DND-41 (cell line): ENCODE results near the gene CARM1.

Experiments
- ATAC-seq: fragments of 200-7000 bp; cut with Tn5 transposase; 3 replicates; pipeline ENCODE4 v1.9.1; 2021; ENCODE audit warnings: low read depth; ENCODE audit not compliant: insufficient read depth
- DNase-seq: peaks from one replicate; pipeline ENCODE4 v3.0.0-alpha.2; 2020
- H2AFZ ChIP-seq: 2 replicates; pipeline ENCODE4 v1.6.0; 2012; ENCODE audit warnings: low read depth, low read length
- H3K27ac ChIP-seq: 2 replicates; pipeline ENCODE4 v1.5.1; 2012; ENCODE audit warnings: low read length, inconsistent platforms
- H3K27me3 ChIP-seq: fragments of 200-600 bp; sonication (generic); 2 replicates; pipeline ENCODE4 v1.6.0; 2012; ENCODE audit warnings: low read length, mild to moderate bottlenecking, inconsistent platforms; ENCODE audit not compliant: insufficient read depth, poor library complexity
- H3K36me3 ChIP-seq: 2 replicates; pipeline ENCODE4 v1.5.1; 2012; ENCODE audit warnings: low read length, inconsistent platforms; ENCODE audit not compliant: insufficient read depth
- H3K4me1 ChIP-seq: 2 replicates; pipeline ENCODE4 v1.5.1; 2012; ENCODE audit warnings: mild to moderate bottlenecking, low read length; ENCODE audit not compliant: insufficient read depth
- H3K4me2 ChIP-seq: 2 replicates; pipeline ENCODE4 v1.6.0; 2012; ENCODE audit warnings: mild to moderate bottlenecking, moderate library complexity, low read length, inconsistent platforms; ENCODE audit not compliant: insufficient read depth
- H3K4me3 ChIP-seq, 2 experiments: fragments of 200-600 bp in 1 of 2; shearing (Covaris generic) in 1 of 2; 2 replicates each; pipeline ENCODE4 v1.5.1; 2012 to 2016; ENCODE audit warnings: inconsistent platforms in 2 of 2, low read length in 2 of 2, mild to moderate bottlenecking in 2 of 2, low read depth in 1 of 2, moderate library complexity in 1 of 2
- H3K79me2 ChIP-seq: 2 replicates; pipeline ENCODE4 v1.6.0; 2012; ENCODE audit warnings: low read length, inconsistent platforms; ENCODE audit not compliant: insufficient read depth
- H3K9ac ChIP-seq: 2 replicates; pipeline ENCODE4 v1.6.0; 2012; ENCODE audit warnings: low read depth, mild to moderate bottlenecking, inconsistent platforms, low read length, moderate library complexity
- H3K9me3 ChIP-seq: 2 replicates; pipeline ENCODE4 v1.5.1; 2012; ENCODE audit warnings: low read length, moderate library complexity, mild to moderate bottlenecking, inconsistent platforms; ENCODE audit not compliant: insufficient read depth, severe bottlenecking
- H4K20me1 ChIP-seq: 2 replicates; pipeline ENCODE4 v1.6.0; 2012; ENCODE audit warnings: low read length; ENCODE audit not compliant: insufficient read depth
- EZH2 ChIP-seq: IDR thresholded peaks from 3 replicates; pipeline ENCODE4 v1.6.1; 2012; ENCODE audit warnings: borderline replicate concordance, low read depth, mild to moderate bottlenecking, moderate library complexity, low read length, inconsistent platforms; ENCODE audit not compliant: severe bottlenecking
- TF ChIP-seq, protein P1 (sequence below): IDR thresholded peaks from 2 replicates; pipeline ENCODE4 v1.5.1; 2012; ENCODE audit warnings: borderline replicate concordance, low read length, moderate library complexity, mild to moderate bottlenecking; ENCODE audit not compliant: poor library complexity, severe bottlenecking; ENCODE audit errors: extremely low read depth

Gene CARM1

DNA sequence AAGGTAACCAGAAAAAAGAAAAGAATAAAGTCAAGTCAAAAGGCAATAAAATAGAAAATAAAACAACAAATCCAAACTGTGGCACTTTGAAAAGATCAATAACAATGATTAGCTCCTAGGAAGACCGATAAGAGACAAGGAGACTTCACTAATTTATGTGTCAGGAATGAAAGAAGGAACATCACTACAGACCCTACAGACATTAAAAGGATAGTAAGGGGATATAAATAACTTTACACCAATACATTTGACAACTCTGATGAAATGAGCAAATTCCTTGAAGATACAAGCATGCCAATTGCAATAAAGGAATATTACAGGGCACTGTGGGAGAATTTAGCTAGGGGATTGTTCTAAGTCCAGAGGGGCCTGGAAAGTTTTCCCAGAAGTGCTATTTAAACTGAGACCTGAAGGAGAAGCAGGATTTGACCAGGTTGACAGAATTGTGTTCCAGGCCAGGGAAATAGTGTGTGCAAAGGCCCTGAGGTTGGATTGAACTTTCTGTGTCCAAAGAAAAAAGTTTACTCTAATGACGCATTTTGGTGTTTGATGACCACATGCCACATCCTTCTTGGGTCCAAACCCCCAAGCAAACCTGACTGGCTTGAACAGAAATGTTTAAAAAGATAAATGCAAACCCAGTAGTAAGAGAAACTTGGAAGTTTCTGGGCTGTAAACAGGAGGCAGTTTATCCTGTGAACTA is 24.7 kb upstream of the CARM1 start:
- Histone ChIP-seq H2AFZ (no peak overlapping the region), H3K27me3 (no peaks in the 10 kb centered on the region), H3K4me1 (no peaks in the 10 kb centered on the region), H3K9ac (no peak overlapping the region), H3K36me3 (no peaks in the 10 kb centered on the region), H4K20me1 (no peaks in the 10 kb centered on the region), H3K4me2 (no peak overlapping the region), H3K4me3 (no peak overlapping the region), H3K79me2 (no peaks in the 10 kb centered on the region), H3K9me3 (peaks cover 8% of the 10 kb centered on the region), H3K27ac (no peak overlapping the region)
- no peak for ATAC-seq
- TF ChIP-seq, protein P1, sequence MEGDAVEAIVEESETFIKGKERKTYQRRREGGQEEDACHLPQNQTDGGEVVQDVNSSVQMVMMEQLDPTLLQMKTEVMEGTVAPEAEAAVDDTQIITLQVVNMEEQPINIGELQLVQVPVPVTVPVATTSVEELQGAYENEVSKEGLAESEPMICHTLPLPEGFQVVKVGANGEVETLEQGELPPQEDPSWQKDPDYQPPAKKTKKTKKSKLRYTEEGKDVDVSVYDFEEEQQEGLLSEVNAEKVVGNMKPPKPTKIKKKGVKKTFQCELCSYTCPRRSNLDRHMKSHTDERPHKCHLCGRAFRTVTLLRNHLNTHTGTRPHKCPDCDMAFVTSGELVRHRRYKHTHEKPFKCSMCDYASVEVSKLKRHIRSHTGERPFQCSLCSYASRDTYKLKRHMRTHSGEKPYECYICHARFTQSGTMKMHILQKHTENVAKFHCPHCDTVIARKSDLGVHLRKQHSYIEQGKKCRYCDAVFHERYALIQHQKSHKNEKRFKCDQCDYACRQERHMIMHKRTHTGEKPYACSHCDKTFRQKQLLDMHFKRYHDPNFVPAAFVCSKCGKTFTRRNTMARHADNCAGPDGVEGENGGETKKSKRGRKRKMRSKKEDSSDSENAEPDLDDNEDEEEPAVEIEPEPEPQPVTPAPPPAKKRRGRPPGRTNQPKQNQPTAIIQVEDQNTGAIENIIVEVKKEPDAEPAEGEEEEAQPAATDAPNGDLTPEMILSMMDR = no peak
- no peak for TF ChIP-seq EZH2
- DNase-seq = no peak

DNA sequence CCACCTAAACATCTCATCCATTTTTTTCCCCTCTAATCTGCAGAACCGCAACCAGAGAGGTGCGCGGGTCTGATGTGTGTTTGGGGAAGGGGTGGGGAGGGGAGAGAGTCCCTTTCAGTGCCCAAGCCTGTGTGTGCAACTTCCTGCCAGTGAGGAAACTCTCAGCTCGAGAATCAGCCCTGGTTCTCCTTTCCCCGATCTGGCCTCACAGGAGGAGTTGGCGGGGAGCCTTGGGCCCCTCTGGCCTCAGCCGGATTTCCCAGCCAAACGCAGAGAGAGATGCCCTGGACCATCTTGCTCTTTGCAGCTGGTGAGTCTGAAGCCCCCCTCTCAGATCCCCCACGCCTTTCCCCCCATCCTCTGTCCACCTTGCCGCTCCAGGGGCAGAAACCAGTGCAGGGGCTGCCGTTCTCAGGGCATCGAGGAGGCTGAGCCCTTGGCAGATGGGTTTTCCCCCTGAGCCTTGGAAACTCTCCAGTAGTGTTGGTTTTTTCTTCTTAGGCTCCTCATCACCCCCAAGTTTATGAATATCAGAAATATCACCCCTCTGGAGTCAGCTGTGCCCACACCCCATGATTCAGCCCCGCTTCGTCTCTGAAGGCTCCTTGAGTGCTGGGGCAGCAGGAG is 23.0 kb upstream of the CARM1 start, which contains the start of gene C19orf38:
Gene C19orf38 (plus strand): TSS at position 186 of the 627 bp plus-strand sequence. CDS start 94 bp downstream, at position 280.
- no peak within 1 kb of the TSS for H2AFZ ChIP-seq

DNA sequence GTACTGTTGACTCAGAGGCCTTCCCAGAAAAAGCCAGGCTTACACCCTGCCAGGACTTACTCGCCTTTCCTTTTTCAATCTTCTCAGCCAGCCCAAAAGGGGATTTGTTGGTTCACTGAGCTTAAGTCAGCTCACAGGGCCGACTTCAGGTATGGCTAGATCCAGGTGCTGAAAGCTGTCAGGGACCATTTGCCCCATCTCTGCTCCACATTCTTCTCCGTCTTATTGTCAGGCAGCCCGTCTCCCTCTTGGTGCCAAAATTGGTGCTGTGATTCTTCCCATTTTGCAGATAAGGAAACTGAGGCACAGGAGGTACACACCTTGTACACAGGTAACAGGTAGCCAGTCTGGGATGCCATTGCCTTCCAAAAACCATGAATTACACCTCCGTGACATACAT is 20.7 kb upstream of the CARM1 start:
- Histone ChIP-seq H2AFZ (no peak overlapping the region), H3K4me2 (no peak overlapping the region), H3K27me3 (no peaks in the 10 kb centered on the region), H4K20me1 (no peaks in the 10 kb centered on the region), H3K4me1 (no peaks in the 10 kb centered on the region), H3K9me3 (peaks cover 8% of the 10 kb centered on the region), H3K4me3 (no peak overlapping the region), H3K36me3 (no peaks in the 10 kb centered on the region), H3K79me2 (no peaks in the 10 kb centered on the region), H3K9ac (no peak overlapping the region), H3K27ac (no peak overlapping the region)
- no peak for TF ChIP-seq EZH2
- TF ChIP-seq, protein P1 = no peak
- ATAC-seq (no peak), DNase-seq (no peak)

More for the DNA sequence above, 23.0 kb upstream of the CARM1 start, which contains the start of gene C19orf38:
- no peaks in the 10 kb centered on the region for H3K36me3 ChIP-seq
- ATAC-seq (no peak), DNase-seq (no peak)
- H4K20me1 ChIP-seq = no peaks in the 10 kb centered on the region
- no peak within 1 kb of the TSS for H3K9ac ChIP-seq
- H3K27ac ChIP-seq = no peak within 1 kb of the TSS
- TF ChIP-seq EZH2 = no peak
- TF ChIP-seq, protein P1 = no peak
- no peaks in the 10 kb centered on the region for H3K4me1 ChIP-seq
- H3K27me3 ChIP-seq = no peaks in the 10 kb centered on the region
- H3K9me3 ChIP-seq = peaks cover 8% of the 10 kb centered on the region
- no peaks in the 10 kb centered on the region for H3K79me2 ChIP-seq
- no peak within 1 kb of the TSS for H3K4me3 ChIP-seq
- no peak within 1 kb of the TSS for H3K4me2 ChIP-seq
